GM12801 (cell line): ENCODE data around the gene ACP4.

ENCODE experiments used
- CTCF ChIP-seq: IDR thresholded peaks from one replicate; pipeline ENCODE4 v1.5.1; 2011; ENCODE audit warnings: control low read depth; ENCODE audit not compliant: insufficient read length; ENCODE audit errors: extremely low read depth

The ACP4 gene

DNA sequence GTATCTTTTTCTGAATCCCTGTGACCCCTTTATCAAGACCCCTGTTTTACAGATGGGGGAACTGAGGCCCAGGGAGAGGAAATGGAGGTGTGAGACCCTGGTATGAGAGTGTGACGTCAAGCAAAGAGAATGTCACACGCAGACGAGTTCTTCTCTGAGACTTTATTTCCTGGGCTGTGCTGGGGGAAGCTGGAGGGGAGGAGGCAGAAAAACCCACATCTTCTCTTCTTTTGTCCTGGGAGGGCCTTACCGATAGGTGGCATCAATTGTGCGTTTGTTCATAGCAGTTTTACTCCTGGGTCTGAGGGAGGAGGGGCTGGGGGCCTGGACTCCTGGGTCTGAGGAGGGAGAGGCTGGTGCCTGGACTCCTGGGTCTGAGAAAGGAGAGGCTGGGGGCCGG is 48.0 kb downstream of the ACP4 start:
- TF ChIP-seq CTCF = no peak

GRCh38 chr19:50839712-50840655 is 49.8 kb downstream of the ACP4 start:
- no peak for TF ChIP-seq CTCF

GRCh38 chr19:50842130-50842529 is 51.9 kb downstream of the ACP4 start:
- no peak for TF ChIP-seq CTCF

- TF ChIP-seq CTCF = no peak
Observed at GRCh38 chr19:50843205-50843604, 53.0 kb downstream of the ACP4 start.

- no peak for TF ChIP-seq CTCF
Observed at GRCh38 chr19:50843701-50844221, 53.5 kb downstream of the ACP4 start.

GRCh38 chr19:50844296-50844935 is 54.2 kb downstream of the ACP4 start:
- TF ChIP-seq CTCF = no peak
